ENCODE data around the gene SELPLG. TPM values are rescaled to one million over a fixed set of nuclear protein-coding genes. Genes with fewer than 3 reads are reported as not detected.

Gene SELPLG
- total RNA-seq, 1 donor from 2014 or later = not detected

GRCh38 chr12:108649669-108650068 lies 16.0 kb upstream of the SELPLG start:
- Histone ChIP-seq H4K20me1 (ENCODE audit: low read depth) (no peaks in the 10 kb centered on the region), H3K27ac (no peak overlapping the region), H3K4me2 (no peak overlapping the region), H2AFZ (replicated peaks) (no peak overlapping the region), H3K4me3 (no peak overlapping the region), H3K79me2 (ENCODE audit: low read depth) (no peaks in the 10 kb centered on the region), H3K4me1 (no peaks in the 10 kb centered on the region), H3K9me3 (ENCODE audit: low read depth) (no peaks in the 10 kb centered on the region), H3F3A (ENCODE audit: low read depth) (peaks cover 5% of the 10 kb centered on the region), H3K9ac (no peak overlapping the region), H3K27me3 (no peaks in the 10 kb centered on the region), H3K36me3 (peaks cover 12% of the 10 kb centered on the region)
- H3K9me3 Mint-ChIP-seq = no peaks in the 10 kb centered on the region
- H3K27ac Mint-ChIP-seq = no peak overlapping the region
- peaks cover 1% of the 10 kb centered on the region for H3K27me3 Mint-ChIP-seq (ENCODE audit: insufficient read depth, low read depth)
- DNase-seq (ENCODE audit: low spot score) = no peak
- no peak overlapping the region for H3K4me3 Mint-ChIP-seq
- H3K36me3 Mint-ChIP-seq = peaks cover 53% of the 10 kb centered on the region
- no peak for TF ChIP-seq EZH2 (IDR thresholded peaks at IDR 0.05)
- no peak for TF ChIP-seq EZH2phosphoT487 (IDR thresholded peaks at IDR 0.05)
- TF ChIP-seq CTCF (IDR thresholded peaks at IDR 0.05) = no peak
- peaks cover 16% of the 10 kb centered on the region for H3K4me1 Mint-ChIP-seq

- H3F3A ChIP-seq (ENCODE audit: low read depth) = peaks cover 5% of the 10 kb centered on the region
- peaks cover 15% of the 10 kb centered on the region for H3K4me1 Mint-ChIP-seq
- no peak overlapping the region for H3K4me3 ChIP-seq
- peaks cover 12% of the 10 kb centered on the region for H3K36me3 ChIP-seq
- H3K36me3 Mint-ChIP-seq = peaks cover 54% of the 10 kb centered on the region
- H3K27ac ChIP-seq = no peak overlapping the region
- H2AFZ ChIP-seq (replicated peaks) = no peak overlapping the region
- TF ChIP-seq EZH2phosphoT487 (IDR thresholded peaks at IDR 0.05) = no peak
- TF ChIP-seq CTCF (IDR thresholded peaks at IDR 0.05) = no peak
- no peak for TF ChIP-seq EZH2 (IDR thresholded peaks at IDR 0.05)
- H3K4me2 ChIP-seq = no peak overlapping the region
- peaks cover 2% of the 10 kb centered on the region for H3K27me3 Mint-ChIP-seq (ENCODE audit: insufficient read depth, low read depth)
- H3K27me3 ChIP-seq = no peaks in the 10 kb centered on the region
- no peaks in the 10 kb centered on the region for H3K79me2 ChIP-seq (ENCODE audit: low read depth)
- H3K9me3 ChIP-seq (ENCODE audit: low read depth) = no peaks in the 10 kb centered on the region
- no peak overlapping the region for H3K9ac ChIP-seq
- no peak overlapping the region for H3K4me3 Mint-ChIP-seq
- no peaks in the 10 kb centered on the region for H3K4me1 ChIP-seq
- H3K27ac Mint-ChIP-seq = no peak overlapping the region
- H3K9me3 Mint-ChIP-seq = no peaks in the 10 kb centered on the region
- H4K20me1 ChIP-seq (ENCODE audit: low read depth) = no peaks in the 10 kb centered on the region
- no peak for DNase-seq (ENCODE audit: low spot score)
Observed at GRCh38 chr12:108649126-108649525, 15.4 kb upstream of the SELPLG start.

GRCh38 chr12:108648371-108648770 lies 14.7 kb upstream of the SELPLG start:
- no peaks in the 10 kb centered on the region for H3K27me3 ChIP-seq
- TF ChIP-seq CTCF (IDR thresholded peaks at IDR 0.05) (no peak), EZH2 (IDR thresholded peaks at IDR 0.05) (no peak), EZH2phosphoT487 (IDR thresholded peaks at IDR 0.05) (no peak)
- no peak overlapping the region for H3K4me2 ChIP-seq
- no peak overlapping the region for H3K9ac ChIP-seq
- H3K9me3 ChIP-seq (ENCODE audit: low read depth) = no peaks in the 10 kb centered on the region
- no peaks in the 10 kb centered on the region for H3K79me2 ChIP-seq (ENCODE audit: low read depth)
- H2AFZ ChIP-seq (replicated peaks) = no peak overlapping the region
- H3K4me3 Mint-ChIP-seq = no peak overlapping the region
- H3K9me3 Mint-ChIP-seq = no peaks in the 10 kb centered on the region
- peaks cover 5% of the 10 kb centered on the region for H3F3A ChIP-seq (ENCODE audit: low read depth)
- H4K20me1 ChIP-seq (ENCODE audit: low read depth) = no peaks in the 10 kb centered on the region
- DNase-seq (ENCODE audit: low spot score) = no peak
- no peak overlapping the region for H3K4me3 ChIP-seq
- H3K27me3 Mint-ChIP-seq (ENCODE audit: insufficient read depth, low read depth) = peaks cover 2% of the 10 kb centered on the region
- H3K27ac Mint-ChIP-seq = no peak overlapping the region
- H3K4me1 ChIP-seq = no peaks in the 10 kb centered on the region
- H3K36me3 Mint-ChIP-seq = peaks cover 53% of the 10 kb centered on the region
- H3K36me3 ChIP-seq = peaks cover 9% of the 10 kb centered on the region
- H3K27ac ChIP-seq = peak overlapping the region; percentile 56
- H3K4me1 Mint-ChIP-seq = peaks cover 14% of the 10 kb centered on the region

All from neural progenitor cell (in vitro differentiated cells).